HepG2 (cell line): Measurements from ENCODE around the gene MRFAP1L1. TPM values are rescaled to one million over a fixed set of nuclear protein-coding genes. Genes with fewer than 3 reads are reported as not detected.
A peak's percentile ranks its signal among the peaks of the same experiment; 100 is the strongest.

Source experiments
- ADNP ChIP-seq: sonication (generic); formaldehyde crosslinking; IDR thresholded peaks from 2 replicates; pipeline ENCODE4 v1.4.0; 2020; ENCODE audit warnings: missing genetic modification reagents
- FUBP1 ChIP-seq: sonication (generic); formaldehyde crosslinking; IDR thresholded peaks from 2 replicates; pipeline ENCODE4 v1.5.1; 2020; ENCODE audit warnings: missing genetic modification reagents, mild to moderate bottlenecking, borderline replicate concordance
- HHEX ChIP-seq: IDR thresholded peaks from 2 replicates; pipeline ENCODE4 v1.6.1; 2016; ENCODE audit warnings: control low read depth
- HMG20A ChIP-seq: IDR thresholded peaks from 2 replicates; pipeline ENCODE4 v1.6.1; 2016; ENCODE audit warnings: borderline replicate concordance
- KLF13 ChIP-seq: sonication (generic); formaldehyde crosslinking; IDR thresholded peaks from 2 replicates; pipeline ENCODE4 v1.4.0; 2020; ENCODE audit warnings: mild to moderate bottlenecking, missing genetic modification reagents
- MAFG ChIP-seq: sonication (generic); formaldehyde crosslinking; IDR thresholded peaks from 2 replicates; pipeline ENCODE4 v1.5.1; 2020; ENCODE audit warnings: mild to moderate bottlenecking, missing genetic modification reagents
- MAX ChIP-seq: IDR thresholded peaks from 2 replicates; pipeline ENCODE4 v1.6.1; 2012; ENCODE audit warnings: inconsistent platforms
- MEIS2 ChIP-seq: sonication (generic); formaldehyde crosslinking; IDR thresholded peaks from 2 replicates; pipeline ENCODE4 v1.9.0; 2021; ENCODE audit warnings: mild to moderate bottlenecking, missing genetic modification reagents
- NCOA5 ChIP-seq: sonication (generic); formaldehyde crosslinking; IDR thresholded peaks from 2 replicates; pipeline ENCODE4 v1.4.0; 2020; ENCODE audit warnings: missing genetic modification reagents
- PAWR ChIP-seq: sonication (generic); formaldehyde crosslinking; IDR thresholded peaks from 2 replicates; pipeline ENCODE4 v1.4.0; 2020; ENCODE audit warnings: missing genetic modification reagents, mild to moderate bottlenecking, borderline replicate concordance
- PBX3 ChIP-seq: sonication (generic); formaldehyde crosslinking; IDR thresholded peaks from 2 replicates; pipeline ENCODE4 v1.8.1; 2023; ENCODE audit warnings: missing genetic modification reagents, inconsistent platforms, borderline replicate concordance
- PITX1 ChIP-seq: sonication (generic); formaldehyde crosslinking; IDR thresholded peaks from 2 replicates; pipeline ENCODE4 v1.5.1; 2020; ENCODE audit warnings: mild to moderate bottlenecking, missing genetic modification reagents
- PRPF4 ChIP-seq: fragments of 200-400 bp; formaldehyde crosslinking; IDR thresholded peaks from 2 replicates; pipeline ENCODE4 v1.6.1; 2016; ENCODE audit warnings: low read length, low read depth; ENCODE audit not compliant: poor library complexity, severe bottlenecking
- RFX3 ChIP-seq: IDR thresholded peaks from 2 replicates; pipeline ENCODE4 v1.6.1; 2016; ENCODE audit warnings: missing biosample characterization, missing genetic modification reagents
- SALL2 ChIP-seq: sonication (generic); formaldehyde crosslinking; IDR thresholded peaks from 2 replicates; pipeline ENCODE4 v1.8.1; 2023; ENCODE audit warnings: mild to moderate bottlenecking, missing genetic modification reagents, inconsistent platforms
- SNAPC5 ChIP-seq: sonication (generic); formaldehyde crosslinking; IDR thresholded peaks from 2 replicates; pipeline ENCODE4 v1.8.1; 2023; ENCODE audit warnings: mild to moderate bottlenecking, missing genetic modification reagents, borderline replicate concordance
- SP4 ChIP-seq: sonication (generic); formaldehyde crosslinking; IDR thresholded peaks from 2 replicates; pipeline ENCODE4 v1.8.1; 2023; ENCODE audit warnings: mild to moderate bottlenecking, missing genetic modification reagents
- SP5 ChIP-seq: IDR thresholded peaks from 2 replicates; pipeline ENCODE4 v1.6.1; 2016; ENCODE audit warnings: low read depth, borderline replicate concordance
- SRSF9 ChIP-seq: fragments of 200-400 bp; formaldehyde crosslinking; IDR thresholded peaks from 2 replicates; pipeline ENCODE4 v1.6.1; 2018; ENCODE audit warnings: borderline replicate concordance, mild to moderate bottlenecking, low read depth, low read length; ENCODE audit not compliant: insufficient read depth, poor library complexity, severe bottlenecking
- STAG1 ChIP-seq: sonication (generic); formaldehyde crosslinking; IDR thresholded peaks from 2 replicates; pipeline ENCODE4 v1.4.0; 2020; ENCODE audit warnings: missing genetic modification reagents
- ZNF121 ChIP-seq: sonication (generic); formaldehyde crosslinking; IDR thresholded peaks from 2 replicates; pipeline ENCODE4 v1.5.0; 2020; ENCODE audit warnings: mild to moderate bottlenecking, missing genetic modification reagents
- ZNF546 ChIP-seq: sonication (generic); formaldehyde crosslinking; conservative IDR thresholded peaks from 2 replicates; pipeline ENCODE4 v1.8.1; 2023; ENCODE audit warnings: mild to moderate bottlenecking, missing genetic modification reagents
- ZNF564 ChIP-seq: sonication (generic); formaldehyde crosslinking; IDR thresholded peaks from 2 replicates; pipeline ENCODE4 v1.8.1; 2023; ENCODE audit warnings: mild to moderate bottlenecking, missing genetic modification reagents
- ZNF589 ChIP-seq: sonication (generic); formaldehyde crosslinking; conservative IDR thresholded peaks from 2 replicates; pipeline ENCODE4 v1.8.0; 2022; ENCODE audit warnings: mild to moderate bottlenecking, moderate library complexity, missing genetic modification reagents
- ZNF773 ChIP-seq: sonication (generic); formaldehyde crosslinking; IDR thresholded peaks from 2 replicates; pipeline ENCODE4 v1.4.0; 2020; ENCODE audit warnings: missing genetic modification reagents, borderline replicate concordance
- ZNF878 ChIP-seq: sonication (generic); formaldehyde crosslinking; IDR thresholded peaks from 2 replicates; pipeline ENCODE4 v1.8.1; 2023; ENCODE audit warnings: mild to moderate bottlenecking, missing genetic modification reagents, moderate library complexity
- ZSCAN12 ChIP-seq: sonication (generic); formaldehyde crosslinking; IDR thresholded peaks from 2 replicates; pipeline ENCODE4 v1.9.0; 2021; ENCODE audit warnings: mild to moderate bottlenecking, missing genetic modification reagents
- ZSCAN29 ChIP-seq: sonication (generic); formaldehyde crosslinking; conservative IDR thresholded peaks from 2 replicates; pipeline ENCODE4 v1.4.0; 2020; ENCODE audit warnings: mild to moderate bottlenecking, missing genetic modification reagents
- polyA plus RNA-seq, 8 experiments: library from polyadenylated mRNA; depleted of rRNA in 3 of 8; stranded (reverse) in 7 of 8; unstranded in 1 of 8; fragments of >200 nt; fragmentation: Illumina TruSeq in 4 of 8; extraction: Trizol in 4 of 8; gene quantifications; 2 replicates each; pipeline versions ENCODE4 v1.2.1 to v1.2.3, GENCODE V29; 2011 to 2016; ENCODE audit warnings: low read depth in 4 of 8, missing spikeins in 1 of 8, mixed read lengths in 1 of 8; ENCODE audit not compliant: insufficient read depth in 1 of 8
- total RNA-seq, 5 experiments: library from RNA; depleted of rRNA; stranded (reverse); fragments of >200 nt; fragmentation: Illumina TruSeq; extraction: Trizol; gene quantifications; 2 replicates each; pipeline ENCODE4 v1.2.3, GENCODE V29; 2016; ENCODE audit warnings: low read depth in 1 of 5
- TF ChIP-seq, protein P1 (sequence below): sonication (generic); formaldehyde crosslinking; IDR thresholded peaks from 2 replicates; pipeline ENCODE4 v1.5.0; 2020; ENCODE audit warnings: missing genetic modification reagents

The MRFAP1L1 gene
- total and polyA plus RNA-seq, 2 of the 13 experiments (the other 11 are each of a cell fraction or from before 2014, with no cell fraction given), result 44.8 to 76.6 TPM

DNA sequence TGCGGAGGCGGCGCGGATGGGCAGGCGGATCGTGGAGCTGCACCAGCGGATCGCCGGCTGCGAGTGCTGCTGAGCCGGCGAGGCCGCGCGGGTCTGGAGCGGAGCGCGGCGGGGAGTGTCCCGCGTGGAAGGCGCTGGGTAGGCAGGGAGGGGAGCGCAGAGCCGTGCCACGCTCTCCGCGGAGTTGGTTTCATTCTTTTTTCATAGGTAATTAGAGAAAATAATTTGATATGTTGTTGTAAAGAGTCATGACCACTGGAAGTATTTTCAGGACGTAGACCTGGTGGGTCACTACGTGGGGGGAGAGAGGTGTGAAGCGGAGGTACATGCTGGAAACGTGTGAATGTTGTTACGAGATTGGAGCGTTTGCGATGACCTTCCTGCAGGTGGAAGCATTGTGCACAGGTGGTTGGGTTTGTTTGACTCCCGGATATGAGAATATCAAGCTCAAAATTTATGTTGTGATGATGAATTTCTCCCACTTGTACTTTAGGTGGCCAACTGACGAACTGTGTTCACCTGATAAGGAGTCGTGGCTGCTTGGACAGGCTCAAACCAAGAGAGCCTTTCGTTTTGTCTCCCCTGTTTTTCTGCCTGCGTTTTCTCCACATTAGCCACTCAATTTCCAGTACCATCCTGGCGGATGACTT, 35.0 kb downstream of the MRFAP1L1 start (continued):
- TF ChIP-seq MEIS2 (CRISPR knock-in tag), result no peak
- no peak for TF ChIP-seq RFX3 (CRISPR knock-in tag)
- TF ChIP-seq ZNF589 (CRISPR knock-in tag), result no peak
- peak; percentile 70 for TF ChIP-seq MAX
- TF ChIP-seq ZSCAN12 (CRISPR knock-in tag), result no peak
- no peak for TF ChIP-seq SP4 (CRISPR knock-in tag)
- TF ChIP-seq ZNF773 (CRISPR knock-in tag), result no peak
- TF ChIP-seq KLF13 (CRISPR knock-in tag), result no peak
- no peak for TF ChIP-seq SP5 (CRISPR knock-in tag)
- TF ChIP-seq ZNF564 (CRISPR knock-in tag), result no peak
- TF ChIP-seq NCOA5 (CRISPR knock-in tag), result no peak
- no peak for TF ChIP-seq ZNF546 (CRISPR knock-in tag)
- TF ChIP-seq FUBP1, result no peak
- no peak for TF ChIP-seq ZNF878
- TF ChIP-seq HMG20A (CRISPR knock-in tag), result no peak
- TF ChIP-seq PRPF4, result no peak
- TF ChIP-seq PITX1 (CRISPR knock-in tag), result no peak
- no peak for TF ChIP-seq PAWR (CRISPR knock-in tag)
- no peak for TF ChIP-seq HHEX (CRISPR knock-in tag)
- TF ChIP-seq PBX3 (CRISPR knock-in tag), result no peak
- TF ChIP-seq SNAPC5 (CRISPR knock-in tag), result no peak
- no peak for TF ChIP-seq SRSF9
- TF ChIP-seq STAG1, result peak; percentile 41
- TF ChIP-seq, protein P1, sequence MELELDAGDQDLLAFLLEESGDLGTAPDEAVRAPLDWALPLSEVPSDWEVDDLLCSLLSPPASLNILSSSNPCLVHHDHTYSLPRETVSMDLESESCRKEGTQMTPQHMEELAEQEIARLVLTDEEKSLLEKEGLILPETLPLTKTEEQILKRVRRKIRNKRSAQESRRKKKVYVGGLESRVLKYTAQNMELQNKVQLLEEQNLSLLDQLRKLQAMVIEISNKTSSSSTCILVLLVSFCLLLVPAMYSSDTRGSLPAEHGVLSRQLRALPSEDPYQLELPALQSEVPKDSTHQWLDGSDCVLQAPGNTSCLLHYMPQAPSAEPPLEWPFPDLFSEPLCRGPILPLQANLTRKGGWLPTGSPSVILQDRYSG (CRISPR knock-in tag), result no peak
- no peak; the same call in 1 of the 2 replicates for TF ChIP-seq SALL2
- no peak for TF ChIP-seq ZNF121 (CRISPR knock-in tag)
- TF ChIP-seq MAFG (CRISPR knock-in tag), result no peak
- TF ChIP-seq ADNP (CRISPR knock-in tag), result no peak
- no peak for TF ChIP-seq ZSCAN29 (CRISPR knock-in tag)
